ENCODE measurements around the gene RPS15A.
"Not testable (repeated sequence)": the region's sequence is repeated elsewhere in the genome, so short reads cannot be mapped to it uniquely, and the experiment has no call there.

The RPS15A gene

GRCh38 chr16:18797746-18798145 lies 7.6 kb upstream of the RPS15A start:
- no peak for DNase-seq (ENCODE audit: low spot score)

DNA sequence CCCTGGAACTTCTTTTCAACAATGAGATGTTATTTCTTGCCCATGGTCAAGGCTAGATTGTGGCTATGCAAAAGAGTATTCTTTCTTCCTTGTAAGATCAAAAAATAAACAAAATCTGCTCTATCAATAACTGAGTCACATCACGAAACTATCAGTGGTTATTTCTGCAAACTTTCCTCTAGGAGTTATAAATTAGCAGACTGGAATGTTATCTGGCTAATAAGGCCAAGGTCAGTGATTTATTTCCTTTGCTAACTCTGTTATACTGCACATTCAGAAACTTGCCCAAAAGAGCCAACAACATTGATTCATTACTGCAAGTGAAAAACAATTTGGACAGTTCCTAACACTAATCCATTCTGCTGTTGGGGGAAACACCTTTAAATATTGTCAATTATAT lies 6.2 kb upstream of the RPS15A start:
- DNase-seq (ENCODE audit: low spot score), result no peak

DNA sequence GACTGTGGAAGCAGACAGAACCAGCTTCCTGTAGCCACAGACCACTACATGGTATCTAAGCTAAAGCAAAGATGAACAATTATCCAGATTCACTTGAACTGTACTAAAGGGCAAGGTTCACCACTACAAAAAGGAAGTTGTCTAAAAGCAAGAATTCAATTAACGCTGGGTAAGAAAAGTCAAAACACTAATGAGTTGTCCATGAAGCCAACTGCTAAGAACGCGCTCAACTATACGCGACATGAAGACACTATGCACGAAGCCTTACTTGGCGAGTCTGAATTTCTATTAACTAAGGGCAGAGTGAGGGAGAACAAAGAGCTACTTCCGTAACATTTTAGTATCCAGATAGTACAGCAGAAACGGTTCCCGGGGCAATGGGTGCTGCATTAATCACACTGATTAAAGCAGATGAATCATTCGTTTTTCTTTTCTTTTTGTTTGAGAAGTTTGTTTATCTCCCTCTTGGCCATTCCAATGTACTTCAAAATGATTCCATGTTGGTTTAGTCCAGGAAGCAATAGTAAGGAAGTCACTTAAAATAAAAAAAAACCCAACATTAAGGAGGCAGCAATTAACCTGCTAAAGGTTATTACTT lies 2.8 kb upstream of the RPS15A start:
- no peak for DNase-seq (ENCODE audit: low spot score)

GRCh38 chr16:18789515-18789849 lies 652 bp downstream of the RPS15A start:
- DNase-seq (ENCODE audit: low spot score), result no peak

DNA sequence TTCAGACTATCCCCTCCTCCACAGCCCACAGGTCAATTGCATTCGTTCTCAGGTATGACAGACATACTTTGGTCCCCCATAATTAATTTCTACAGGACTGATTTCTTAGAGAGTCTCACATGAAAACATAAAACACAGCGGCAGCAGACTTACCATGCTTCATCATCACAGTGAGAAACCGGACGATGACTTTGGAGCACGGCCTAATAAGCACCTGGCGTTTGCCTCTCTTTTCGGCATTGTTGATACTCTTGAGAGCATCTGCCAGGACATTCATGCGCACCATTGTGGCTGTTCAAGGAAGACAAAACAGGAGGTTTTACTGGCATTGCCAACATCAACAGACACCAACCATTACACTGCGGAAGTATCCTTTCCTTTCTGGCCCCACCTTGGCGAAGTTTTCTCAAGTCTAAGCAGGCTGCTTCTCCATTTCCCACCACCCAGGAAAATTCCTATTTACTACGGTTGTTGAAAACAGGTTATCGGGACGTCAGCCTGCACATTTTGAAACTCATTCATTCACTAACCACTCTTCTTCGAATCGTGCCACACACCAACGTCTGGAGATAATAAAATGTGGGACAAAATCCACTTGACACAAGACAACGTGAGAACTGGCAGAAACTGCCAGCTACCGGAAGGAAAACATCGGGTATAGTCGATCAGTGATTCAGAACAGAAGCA lies 1.2 kb downstream of the RPS15A start:
- DNase-seq (ENCODE audit: low spot score), result no peak

DNA sequence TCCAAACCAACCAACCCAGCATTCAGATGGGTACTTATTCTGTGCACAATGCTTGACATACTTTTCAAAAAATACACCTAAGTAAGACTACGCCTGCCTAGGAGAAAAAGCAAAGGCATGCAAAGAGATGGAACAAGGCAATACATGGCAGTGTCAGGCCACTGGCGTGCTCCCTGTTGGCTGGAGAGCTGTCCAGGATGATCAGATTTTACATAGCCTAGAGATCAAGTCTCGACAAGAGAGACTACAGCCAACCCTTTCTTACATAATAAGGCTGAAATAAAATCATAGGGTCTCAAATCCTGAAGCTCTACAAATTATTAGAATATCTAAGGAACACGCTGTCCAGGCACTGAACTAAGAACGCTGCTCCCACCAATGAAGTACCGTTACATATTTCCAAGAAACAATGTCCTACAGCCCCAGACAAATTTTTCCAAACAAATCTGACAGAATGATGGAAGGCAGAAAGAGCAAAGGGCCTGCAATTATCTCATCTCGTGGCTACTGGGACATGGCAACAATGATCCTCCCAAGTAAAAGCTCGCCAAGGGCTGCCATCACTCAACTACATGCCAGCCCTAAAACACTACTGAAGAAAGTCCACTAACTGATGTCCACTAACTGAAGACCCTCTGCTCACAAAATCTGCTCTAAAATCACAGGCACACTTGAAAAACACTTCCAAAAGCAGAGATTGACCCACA lies 5.1 kb downstream of the RPS15A start:
- DNase-seq (ENCODE audit: low spot score), result no peak

DNA sequence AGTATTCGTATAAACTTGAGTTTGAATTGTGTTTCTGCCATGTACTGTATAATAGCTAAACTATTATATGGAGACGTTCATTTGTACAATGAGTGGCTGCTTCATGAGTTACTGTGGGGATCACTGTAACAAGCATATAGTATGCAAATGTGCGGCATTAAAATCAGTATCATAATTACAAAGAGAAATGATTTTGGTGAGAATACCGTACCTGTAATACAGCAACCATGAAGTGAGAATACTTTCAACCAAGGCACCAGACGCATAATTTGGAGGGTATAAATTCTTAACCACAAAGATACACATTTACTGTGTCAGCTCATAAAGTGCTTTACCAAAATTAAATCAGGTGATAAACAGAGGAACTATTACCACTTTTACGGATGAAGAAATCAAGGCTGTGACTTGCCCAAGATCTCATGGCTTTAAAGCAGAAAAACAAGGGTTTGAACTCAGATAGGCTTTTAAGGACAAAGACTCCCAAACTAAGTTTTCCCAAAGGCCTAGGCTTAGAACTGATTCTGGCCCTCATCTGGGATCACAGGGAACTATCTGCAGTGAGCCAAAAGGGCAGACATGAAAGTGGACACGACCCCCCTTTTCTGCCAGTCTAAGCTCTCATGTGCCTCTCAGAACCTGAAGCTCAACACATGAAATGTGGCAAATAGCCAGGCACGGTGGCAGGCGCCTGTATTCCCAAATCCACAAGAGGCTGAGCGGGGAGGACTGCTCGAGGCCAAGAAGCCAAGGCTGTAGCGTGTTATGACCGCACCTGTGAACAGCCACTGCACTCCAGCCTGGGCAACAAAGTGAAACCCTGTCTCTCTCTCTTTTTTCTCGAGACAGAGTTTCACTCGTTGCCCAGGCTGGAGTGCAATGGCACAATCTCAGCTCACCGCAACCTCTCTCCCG lies 6.4 kb downstream of the RPS15A start:
- DNase-seq (ENCODE audit: low spot score), result no peak

GRCh38 chr16:18782697-18783429 lies 7.3 kb downstream of the RPS15A start:
- no peak for DNase-seq (ENCODE audit: low spot score)

DNA sequence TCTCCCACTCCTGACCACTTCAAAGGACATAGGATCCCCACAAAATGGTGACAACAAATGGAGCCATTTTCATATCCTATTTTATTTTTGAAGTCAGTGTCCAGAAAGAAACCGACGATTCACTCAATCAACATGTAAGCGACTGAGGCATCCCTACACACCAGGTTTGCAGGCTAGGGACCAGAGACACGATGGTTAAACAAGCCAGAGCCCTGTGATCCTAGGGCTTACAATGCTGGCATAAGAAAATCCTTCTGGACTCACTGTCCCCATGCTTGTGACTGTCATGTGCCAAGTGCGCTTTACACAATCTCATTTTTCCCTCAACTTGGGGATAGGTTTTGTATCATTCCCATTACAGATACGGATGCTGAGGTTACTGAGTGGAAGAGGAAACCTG lies 8.9 kb downstream of the RPS15A start:
- DNase-seq (ENCODE audit: low spot score), result not testable (repeated sequence)

DNA sequence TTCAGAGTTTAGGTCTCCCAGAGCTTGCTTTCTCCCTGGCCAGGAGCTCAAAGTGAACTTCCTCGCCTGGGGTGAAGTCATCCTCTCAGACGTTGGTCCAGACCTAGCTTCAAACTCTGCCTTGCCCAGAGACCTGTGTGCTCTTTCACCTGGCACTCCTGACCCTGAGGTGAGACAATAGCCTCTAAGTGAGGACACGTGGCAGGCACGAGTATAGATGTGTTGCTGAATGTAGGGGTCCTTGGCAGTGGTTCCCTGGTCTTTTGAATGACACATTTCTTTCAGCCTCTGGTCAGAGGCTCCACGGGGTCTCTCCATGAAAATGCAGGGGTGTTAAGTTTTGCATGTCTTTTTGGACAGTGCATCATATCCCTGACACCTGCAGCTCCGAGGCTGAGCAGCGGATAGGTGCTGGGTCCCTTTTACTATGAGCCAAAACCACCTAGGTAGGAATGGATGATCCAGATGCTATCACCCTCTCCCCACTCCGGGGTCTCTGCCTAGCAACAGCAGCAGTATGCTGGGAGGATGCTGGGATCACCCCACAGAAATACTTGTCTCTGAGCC lies 9.6 kb downstream of the RPS15A start:
- DNase-seq (ENCODE audit: low spot score), result not testable (repeated sequence)

GRCh38 chr16:18777664-18778063 lies 12.5 kb downstream of the RPS15A start:
- DNase-seq (ENCODE audit: low spot score), result not testable (repeated sequence)

DNA sequence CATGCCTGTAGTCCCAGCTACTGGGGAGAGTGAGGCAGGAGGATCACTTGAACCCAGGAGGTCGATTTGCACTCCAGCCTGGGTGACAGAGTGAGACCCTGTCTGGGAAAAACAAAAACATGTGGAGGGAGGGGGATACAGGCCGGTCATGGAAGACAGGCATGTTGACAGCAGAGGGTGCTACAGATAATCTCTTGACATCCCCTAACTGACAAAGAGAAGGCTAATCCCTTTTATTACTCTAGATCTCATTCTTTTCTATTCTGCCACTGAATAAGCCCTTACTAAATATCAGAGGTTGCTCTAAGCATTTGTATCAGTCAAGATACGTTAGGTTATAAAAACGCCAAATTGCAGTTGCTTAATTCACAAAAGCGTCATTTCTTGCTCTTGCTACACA lies 13.8 kb downstream of the RPS15A start:
- DNase-seq (ENCODE audit: low spot score), result not testable (repeated sequence)

DNA sequence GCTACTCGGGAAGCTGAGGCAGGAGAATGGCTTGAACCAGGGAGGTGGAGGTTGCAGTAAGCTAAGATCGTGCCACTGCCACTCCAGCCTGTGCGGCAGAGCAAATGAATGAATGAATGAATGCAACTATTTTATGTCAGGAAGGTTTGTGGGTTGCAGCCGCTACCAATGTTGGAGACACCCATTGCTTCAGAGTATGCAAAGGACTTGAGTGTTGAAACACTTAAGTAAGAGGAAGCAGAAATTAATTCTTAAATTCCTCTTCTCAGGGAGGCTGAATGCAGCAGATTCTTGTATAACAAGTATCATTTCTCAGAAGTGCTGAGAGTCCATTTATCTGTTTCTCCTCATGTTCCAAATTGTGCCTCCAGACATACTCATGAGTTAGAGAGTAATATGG lies 15.5 kb downstream of the RPS15A start:
- DNase-seq (ENCODE audit: low spot score), result not testable (repeated sequence)

DNA sequence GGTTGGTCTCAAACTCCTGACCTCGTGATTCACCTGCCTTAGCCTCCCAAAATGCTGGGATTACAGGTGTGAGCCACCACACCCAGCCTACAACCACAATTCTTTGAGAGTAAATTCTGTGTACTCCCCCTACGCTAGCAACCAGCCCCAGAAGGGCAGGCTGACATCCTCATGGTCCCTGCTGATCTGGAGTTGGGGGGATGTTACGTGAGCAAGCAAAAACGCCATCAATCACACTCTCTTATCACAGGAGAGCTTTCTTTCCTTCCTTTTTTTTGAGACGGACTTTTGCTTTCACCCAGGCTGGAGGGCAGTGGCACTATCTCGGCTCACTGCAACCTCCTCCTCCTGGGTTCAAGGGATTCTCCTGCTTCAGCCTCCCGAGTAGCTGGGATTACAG lies 18.0 kb downstream of the RPS15A start:
- DNase-seq (ENCODE audit: low spot score), result not testable (repeated sequence)

- not testable (repeated sequence) for DNase-seq (ENCODE audit: low spot score)
These were observed 19.7 kb downstream of the RPS15A start for GRCh38 chr16:18770336-18770962.

DNA sequence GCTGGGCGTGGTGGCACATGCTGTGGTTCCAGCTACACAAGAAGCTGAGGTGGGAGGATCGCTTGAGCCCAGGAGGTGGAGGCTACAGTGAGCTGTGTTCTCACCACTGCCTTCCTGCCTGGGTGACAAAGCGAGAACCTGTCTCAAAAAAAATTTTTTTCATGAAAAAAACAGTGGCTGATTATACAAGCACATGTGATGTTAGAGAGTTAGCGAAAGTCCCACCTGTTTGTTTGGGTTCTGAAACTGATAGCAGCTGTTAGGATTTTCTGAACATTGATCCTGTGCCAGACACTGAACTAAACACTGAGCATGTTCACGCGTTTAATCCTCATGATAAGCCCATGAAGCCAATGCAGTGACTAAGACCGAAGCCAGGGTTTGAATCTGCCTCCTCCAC lies 22.9 kb downstream of the RPS15A start:
- not testable (repeated sequence) for DNase-seq (ENCODE audit: low spot score)

GRCh38 chr16:18762713-18763112 lies 27.4 kb downstream of the RPS15A start:
- DNase-seq (ENCODE audit: low spot score), result not testable (repeated sequence)

- DNase-seq (ENCODE audit: low spot score), result not testable (repeated sequence)
These were observed 30.3 kb downstream of the RPS15A start for GRCh38 chr16:18759598-18760520.

- not testable (repeated sequence) for DNase-seq (ENCODE audit: low spot score)
These were observed 32.0 kb downstream of the RPS15A start for GRCh38 chr16:18757960-18758660.
